Measurements from ENCODE around the gene SAMD4B.

GRCh38 chr19:39401070-39401548 is 58.9 kb downstream of the SAMD4B start:
- TF ChIP-seq CTCF (IDR thresholded peaks at IDR 0.05), result no peak
- no peak for TF ChIP-seq POLR2AphosphoS5 (IDR thresholded peaks at IDR 0.05)
